Sigmoid colon (tissue), 7 donors: Measurements from ENCODE around the gene PRM2. TPM values are rescaled to one million over a fixed set of nuclear protein-coding genes. Genes with fewer than 3 reads are reported as not detected.

Source experiments
- DNase-seq: peaks from one replicate; pipeline ENCODE4 v3.0.0-alpha.2; 2019
- H3K27ac ChIP-seq, 4 donors: fragments of 200-600 bp; sonication (generic); one replicate each; pipeline ENCODE4 v1.5.1; 2016 to 2019; ENCODE audit warnings: mild to moderate bottlenecking in 1 of 4
- H3K27me3 ChIP-seq, 3 donors: fragments of 200-600 bp; sonication (generic); one replicate each; pipeline ENCODE4 v1.5.1; 2019; ENCODE audit warnings: mild to moderate bottlenecking in 1 of 3
- H3K36me3 ChIP-seq, 4 donors: fragments of 200-600 bp; sonication (generic); one replicate each; pipeline ENCODE4 v1.5.1; 2016 to 2019
- H3K4me1 ChIP-seq, 4 donors: fragments of 200-600 bp; sonication (generic); one replicate each; pipeline ENCODE4 v1.5.1; 2017 to 2019
- H3K4me3 ChIP-seq, 4 donors: fragments of 200-600 bp; sonication (generic); one replicate each; pipeline ENCODE4 v1.5.1; 2017 to 2019; ENCODE audit warnings: mild to moderate bottlenecking in 2 of 4, moderate library complexity in 1 of 4
- H3K9me3 ChIP-seq, 4 donors: fragments of 200-600 bp in 3 of 4; sonication (generic) in 3 of 4; one replicate each; pipeline versions ENCODE4 v1.5.1 to v1.6.1; 2013 to 2019
- CTCF ChIP-seq, 4 experiments: fragments of 450-650 bp in 3 of 4; fragments of 200-600 bp in 1 of 4; IDR thresholded peaks; one replicate each; pipeline ENCODE4 v1.5.1; 2016 to 2019; ENCODE audit warnings: antibody characterized with exemption in 4 of 4, mild to moderate bottlenecking in 3 of 4, moderate library complexity in 2 of 4
- EP300 ChIP-seq, 4 donors: sonication (generic); formaldehyde crosslinking; IDR thresholded peaks; one replicate each; pipeline ENCODE4 v1.6.1; 2017; ENCODE audit warnings: antibody characterized with exemption in 4 of 4
- POLR2A ChIP-seq, 2 donors: fragments of 450-650 bp; IDR thresholded peaks; one replicate each; pipeline ENCODE4 v1.6.1; 2016; ENCODE audit warnings: antibody characterized with exemption in 2 of 2, mild to moderate bottlenecking in 2 of 2, moderate library complexity in 2 of 2
- POLR2AphosphoS5 ChIP-seq, 4 donors: sonication (generic); formaldehyde crosslinking; IDR thresholded peaks; one replicate each; pipeline ENCODE4 v1.6.1; 2017; ENCODE audit warnings: antibody characterized with exemption in 4 of 4
- WGBS, 2 donors: extraction: QIAGEN DNeasy Blood & Tissue Kit; methylation state at CpG; one replicate each; pipeline ENCODE4 v1.1.7; 2013; 5-methylcytosine and 5-hydroxymethylcytosine counted together
- intact Hi-C: fragments of 100-400 bp; cut with DNase I; formaldehyde crosslinking; loops from one replicate; pipeline ENCODE4 v1.15.1; 2023
- polyA plus RNA-seq, 3 donors: library from polyadenylated mRNA; stranded (reverse); fragments of 200-250 nt; gene quantifications; one replicate each; pipeline ENCODE4 v1.2.3, GENCODE V29; 2013
- total RNA-seq, 4 donors: library from RNA; depleted of rRNA; stranded (reverse); fragments of >200 nt; gene quantifications; one replicate each; pipeline ENCODE4 v1.1.0, GENCODE V29; 2016
- donor health status: healthy with polysubstance abuse.
- donor health status: Bipolar disorder and iron deficiency.
- donor health status: healthy.

Gene PRM2
- total and polyA plus RNA-seq, 7 donors: not detected

DNA sequence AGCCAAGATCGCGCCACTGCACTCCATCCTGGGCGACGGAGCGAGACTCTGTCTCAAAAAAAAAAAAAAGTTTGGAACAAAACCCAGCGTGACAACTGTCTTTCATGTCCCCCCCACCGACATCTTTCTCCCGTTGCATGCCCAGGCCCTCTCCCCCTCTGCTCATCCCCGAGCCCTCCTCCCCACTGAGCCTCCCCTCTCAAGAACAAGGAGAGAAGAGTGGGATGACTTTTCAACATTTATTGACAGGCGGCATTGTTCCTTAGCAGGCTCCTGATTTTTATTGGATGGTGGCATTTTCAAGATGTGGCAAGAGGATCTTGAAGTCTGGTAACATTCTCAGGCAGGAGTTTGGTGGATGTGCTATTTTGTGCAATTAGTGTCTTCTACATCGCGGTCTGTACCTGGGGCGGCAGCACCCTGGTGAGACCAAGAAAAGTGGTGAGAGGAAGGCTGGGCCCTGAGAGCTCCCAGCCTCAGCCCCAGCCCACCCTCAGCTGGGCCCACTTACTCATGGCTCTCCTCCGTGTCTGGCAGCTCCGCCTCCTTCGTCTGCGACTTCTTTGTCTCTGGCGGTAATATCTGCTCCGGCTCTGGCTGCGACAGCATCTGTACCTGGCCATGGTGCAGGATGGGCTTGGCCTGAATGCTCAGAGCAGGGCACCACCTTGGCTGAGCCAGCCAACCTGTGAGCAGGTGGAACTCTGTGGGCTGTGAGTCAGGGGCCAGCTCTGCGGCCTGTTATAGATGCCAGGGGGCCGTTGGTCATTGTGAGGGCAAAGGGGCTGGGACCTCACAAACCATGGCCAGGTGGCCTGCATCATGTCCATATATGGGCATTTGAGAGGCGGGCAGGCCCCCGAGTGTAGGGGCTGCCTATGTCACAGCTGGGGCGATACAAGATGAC is 4.6 kb upstream of the PRM2 start, which contains the start of gene PRM1:
PRM1 (minus strand) TSS at position 715 of the 907 bp plus-strand sequence; CDS start at position 623, 92 bp downstream.
- H3K4me3 ChIP-seq: no peak within 1 kb of the TSS
- no peaks in the 10 kb centered on the region for H3K4me1 ChIP-seq
- intact Hi-C loops: no loop called here
- TF ChIP-seq POLR2A (IDR thresholded peaks at IDR 0.05) (no peak), CTCF (IDR thresholded peaks at IDR 0.05) (no peak), EP300 (IDR thresholded peaks at IDR 0.05) (no peak), POLR2AphosphoS5 (IDR thresholded peaks at IDR 0.05) (no peak)
- H3K27me3 ChIP-seq: no peaks in the 10 kb centered on the region
- no peaks in the 10 kb centered on the region for H3K36me3 ChIP-seq
- 88 to 92% methylated on average over 25 of the region's 25 CpGs for WGBS, 2 donors
- no peaks in the 10 kb centered on the region for H3K9me3 ChIP-seq
- H3K27ac ChIP-seq: no peak within 1 kb of the TSS
- no peak for DNase-seq

DNA sequence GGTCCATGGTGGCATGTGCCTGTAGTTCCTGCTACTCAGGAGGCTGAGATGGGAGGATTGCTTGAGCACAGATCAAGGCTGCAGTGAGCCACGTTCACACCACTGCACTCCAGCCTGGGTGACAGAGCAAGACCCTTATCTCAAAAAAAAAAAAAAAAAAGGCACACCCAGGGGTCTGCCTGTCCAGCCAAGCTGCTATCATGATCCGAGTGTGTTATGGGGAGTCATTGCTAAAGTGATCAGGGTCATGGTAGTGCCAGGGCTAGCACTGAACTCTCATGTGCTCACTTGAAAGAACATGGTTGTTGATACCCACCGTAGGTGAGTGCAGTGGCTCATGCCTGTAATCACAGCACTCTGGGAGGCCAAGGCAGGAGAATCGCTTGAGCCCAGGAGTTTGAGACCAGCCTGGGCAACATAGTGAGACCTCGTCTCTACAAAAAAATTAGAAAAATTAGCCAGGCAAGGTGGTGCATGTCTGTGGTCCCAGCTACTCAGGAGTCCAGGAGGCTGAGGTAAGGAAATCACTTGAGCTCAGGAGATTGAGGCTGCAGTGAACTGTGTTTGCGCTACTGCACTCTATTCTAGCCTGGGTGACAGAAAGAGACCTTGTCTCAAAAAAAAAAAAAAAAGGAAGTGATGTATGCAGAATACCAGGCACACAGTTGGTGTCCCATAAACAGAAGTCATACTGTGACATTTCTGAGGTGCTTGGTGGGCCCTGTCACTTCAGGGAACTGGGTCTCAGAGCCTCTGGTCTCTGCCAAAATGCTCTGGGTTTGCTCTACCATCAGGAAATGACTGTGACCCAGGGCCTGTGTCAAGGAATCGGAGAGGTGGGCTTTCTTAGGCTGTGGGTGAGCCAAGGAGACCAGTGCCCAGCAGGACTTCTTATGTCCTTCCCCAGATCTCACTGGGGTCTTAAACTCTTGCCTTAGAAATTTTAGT is 2.7 kb upstream of the PRM2 start:
- 88 to 90% methylated on average over 7 of the region's 7 CpGs for WGBS, 2 donors
- H3K36me3 ChIP-seq: no peaks in the 10 kb centered on the region
- DNase-seq: no peak
- no peak overlapping the region for H3K4me3 ChIP-seq
- intact Hi-C loops: no loop called here
- TF ChIP-seq CTCF (IDR thresholded peaks at IDR 0.05): no peak
- TF ChIP-seq POLR2AphosphoS5 (IDR thresholded peaks at IDR 0.05): no peak
- no peak for TF ChIP-seq POLR2A (IDR thresholded peaks at IDR 0.05)
- TF ChIP-seq EP300 (IDR thresholded peaks at IDR 0.05): no peak
- H3K4me1 ChIP-seq: peaks cover 0 to under 1% (median 0%) of the 10 kb centered on the region in 4 donors
- no peak overlapping the region for H3K27ac ChIP-seq
- no peaks in the 10 kb centered on the region for H3K9me3 ChIP-seq
- H3K27me3 ChIP-seq: no peaks in the 10 kb centered on the region

DNA sequence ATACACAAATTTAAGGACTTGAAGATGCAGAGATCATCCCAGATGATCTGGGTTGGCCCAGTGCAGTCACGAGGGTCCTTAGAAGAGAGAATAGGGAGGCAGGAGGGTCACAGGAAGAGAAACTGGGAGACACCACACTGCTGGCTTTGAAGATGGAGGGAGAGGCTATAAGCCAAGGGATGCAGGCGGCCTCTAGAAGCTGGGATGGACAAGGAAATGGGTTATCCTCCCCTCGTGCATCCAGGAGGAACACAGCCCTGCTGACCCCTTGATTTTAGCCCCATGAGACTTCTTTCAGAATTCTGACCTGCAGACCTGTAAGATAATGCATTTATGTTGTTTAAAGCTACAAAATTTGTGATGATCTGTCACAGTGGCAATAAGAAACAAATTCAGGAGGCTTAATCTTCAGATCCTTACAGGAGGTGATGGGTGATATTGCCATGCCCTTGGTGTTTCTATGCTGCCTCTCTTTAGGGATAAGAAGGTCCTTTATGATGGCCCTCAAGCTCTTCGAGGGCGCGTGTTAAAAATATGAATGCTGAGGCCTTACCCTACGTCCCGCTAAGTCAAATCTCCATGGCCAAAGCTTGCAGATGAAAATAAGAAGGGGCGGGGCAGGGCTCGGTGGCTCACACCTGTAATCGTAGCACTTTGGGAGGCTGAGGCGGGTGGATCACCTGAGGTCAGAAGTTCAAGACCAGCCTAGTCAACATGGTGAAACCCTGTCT is 1.5 kb upstream of the PRM2 start:
- DNase-seq: no peak
- Histone ChIP-seq H3K4me1 (peaks cover 0 to 7% (median 0%) of the 10 kb centered on the region in 4 donors), H3K9me3 (no peaks in the 10 kb centered on the region), H3K4me3 (no peak overlapping the region), H3K27me3 (no peaks in the 10 kb centered on the region), H3K27ac (no peak overlapping the region), H3K36me3 (no peaks in the 10 kb centered on the region)
- intact Hi-C loops: no loop called here
- 90 to 91% methylated on average over 12 of the region's 12 CpGs for WGBS, 2 donors
- TF ChIP-seq EP300 (IDR thresholded peaks at IDR 0.05) (no peak), CTCF (IDR thresholded peaks at IDR 0.05) (no peak), POLR2A (IDR thresholded peaks at IDR 0.05) (no peak), POLR2AphosphoS5 (IDR thresholded peaks at IDR 0.05) (no peak)

DNA sequence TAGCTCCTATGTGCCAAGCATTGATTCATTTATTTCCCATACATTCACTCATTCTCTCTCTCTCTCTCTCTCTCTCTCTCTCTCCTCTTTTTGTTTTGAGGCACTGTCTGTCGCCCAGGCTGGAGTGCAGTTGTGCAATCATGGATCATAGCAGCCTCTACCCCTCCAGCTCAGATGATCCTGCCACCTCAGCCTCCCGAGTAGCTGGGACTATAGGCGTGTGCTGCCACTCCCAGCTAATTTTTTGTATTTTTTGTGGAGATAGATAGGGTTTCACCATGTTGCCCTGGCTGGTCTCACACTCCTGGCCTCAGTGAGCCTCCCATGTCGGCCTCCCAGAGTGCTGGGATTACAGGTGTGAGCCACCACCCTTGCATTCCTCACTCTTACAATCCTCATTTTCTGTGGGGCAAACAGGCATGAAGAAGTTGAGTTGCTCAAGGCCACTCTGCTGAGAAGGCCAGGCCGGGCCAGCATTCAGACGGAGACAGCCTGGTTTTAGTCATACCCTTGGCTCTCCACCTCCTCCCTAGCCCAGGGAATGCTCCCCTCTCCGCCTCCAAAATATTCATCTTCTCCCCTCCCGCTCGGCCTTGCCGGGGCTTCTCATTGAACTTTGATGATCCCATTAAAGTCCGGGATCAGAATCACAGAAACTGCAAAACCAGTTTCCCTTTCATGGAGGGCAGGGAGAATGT is 765 bp upstream of the PRM2 start:
- Histone ChIP-seq H3K4me3 (no peak overlapping the region), H3K4me1 (peaks cover 0 to 7% (median 0%) of the 10 kb centered on the region in 4 donors), H3K9me3 (no peaks in the 10 kb centered on the region), H3K27me3 (no peaks in the 10 kb centered on the region), H3K27ac (no peak overlapping the region), H3K36me3 (no peaks in the 10 kb centered on the region)
- TF ChIP-seq POLR2A (IDR thresholded peaks at IDR 0.05): no peak
- no peak for TF ChIP-seq CTCF (IDR thresholded peaks at IDR 0.05)
- no peak for TF ChIP-seq EP300 (IDR thresholded peaks at IDR 0.05)
- TF ChIP-seq POLR2AphosphoS5 (IDR thresholded peaks at IDR 0.05): no peak
- 82 to 87% methylated on average over 11 of the region's 11 CpGs for WGBS, 2 donors
- no peak for DNase-seq
- intact Hi-C loops: no loop called here
